ENCODE measurements around the gene RAI14.
A peak's percentile ranks its signal among the peaks of the same experiment; 100 is the strongest.

RAI14 gene

GRCh38 chr5:34736445-34737115, 80.5 kb downstream of the RAI14 start:
- peak; percentile 13; the same call in 1 of the 2 replicates for TF ChIP-seq CTCF (IDR thresholded peaks at IDR 0.05; ENCODE audit: control insufficient read depth, extremely low read depth, insufficient read depth)
- H3K4me3 ChIP-seq (ENCODE audit: low read depth, low read length), result no peak overlapping the region
- peak; percentile 13 for DNase-seq (ENCODE audit: low read depth)

GRCh38 chr5:34737731-34738130, 81.6 kb downstream of the RAI14 start:
- no peak overlapping the region for H3K4me3 ChIP-seq (ENCODE audit: low read depth, low read length)
- no peak for TF ChIP-seq CTCF (IDR thresholded peaks at IDR 0.05; ENCODE audit: control insufficient read depth, extremely low read depth, insufficient read depth)
- no peak for DNase-seq (ENCODE audit: low read depth)

GRCh38 chr5:34738381-34738780, 82.3 kb downstream of the RAI14 start:
- no peak for DNase-seq (ENCODE audit: low read depth)
- H3K4me3 ChIP-seq (ENCODE audit: low read depth, low read length), result no peak overlapping the region
- no peak for TF ChIP-seq CTCF (IDR thresholded peaks at IDR 0.05; ENCODE audit: control insufficient read depth, extremely low read depth, insufficient read depth)

- no peak for DNase-seq (ENCODE audit: low read depth)
- H3K4me3 ChIP-seq (ENCODE audit: low read depth, low read length), result no peak overlapping the region
These were observed 84.3 kb downstream of the RAI14 start for GRCh38 chr5:34740389-34740806.

GRCh38 chr5:34742061-34742460, 85.9 kb downstream of the RAI14 start:
- no peak for DNase-seq (ENCODE audit: low read depth)
- H3K4me3 ChIP-seq (ENCODE audit: low read depth, low read length), result no peak overlapping the region
- TF ChIP-seq CTCF (IDR thresholded peaks at IDR 0.05; ENCODE audit: control insufficient read depth, extremely low read depth, insufficient read depth), result no peak

More at GRCh38 chr5:34740389-34740806, 84.3 kb downstream of the RAI14 start:
- no peak for TF ChIP-seq CTCF (IDR thresholded peaks at IDR 0.05; ENCODE audit: control insufficient read depth, extremely low read depth, insufficient read depth)

- DNase-seq (ENCODE audit: low read depth), result no peak
- no peak for TF ChIP-seq CTCF (IDR thresholded peaks at IDR 0.05; ENCODE audit: control insufficient read depth, extremely low read depth, insufficient read depth)
- H3K4me3 ChIP-seq (ENCODE audit: low read depth, low read length), result no peak overlapping the region
These were observed 87.8 kb downstream of the RAI14 start for GRCh38 chr5:34743878-34744277.

- H3K4me3 ChIP-seq (ENCODE audit: low read depth, low read length), result no peak overlapping the region
- no peak for TF ChIP-seq CTCF (IDR thresholded peaks at IDR 0.05; ENCODE audit: control insufficient read depth, extremely low read depth, insufficient read depth)
- DNase-seq (ENCODE audit: low read depth), result no peak
These were observed 92.3 kb downstream of the RAI14 start for GRCh38 chr5:34748431-34748830.

All from LNCaP clone FGC (cell line).